ENCODE measurements around the gene PAX5. TPM values are rescaled to one million over a fixed set of nuclear protein-coding genes. Genes with fewer than 3 reads are reported as not detected.

The PAX5 gene
- total RNA-seq, 1 donor from 2014 or later, result 1.3 TPM

DNA sequence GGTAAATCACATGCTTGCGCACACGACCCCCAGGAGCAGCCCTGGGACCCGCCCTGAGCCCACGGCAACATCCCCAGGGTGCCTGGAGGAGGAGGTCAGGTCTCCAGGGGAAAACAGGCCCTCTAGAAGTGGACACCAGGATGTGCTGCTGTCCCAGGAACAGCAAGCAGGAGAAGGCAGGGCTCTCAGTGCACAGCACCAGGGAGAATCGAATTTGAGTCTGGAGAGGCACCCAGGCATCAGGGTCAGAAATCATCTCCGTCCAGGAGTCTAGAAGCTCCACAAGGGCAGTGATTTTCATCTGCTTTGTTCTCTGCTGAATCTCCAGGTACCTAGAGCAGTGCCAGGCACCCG is 93.6 kb downstream of the PAX5 start:
- no peak for DNase-seq (ENCODE audit: low spot score)
- peaks cover 4% of the 10 kb centered on the region for H3K4me1 Mint-ChIP-seq (ENCODE audit: unreplicated experiment)
- no peaks in the 10 kb centered on the region for H3K9me3 Mint-ChIP-seq (ENCODE audit: unreplicated experiment)
- H3K27ac Mint-ChIP-seq (ENCODE audit: unreplicated experiment), result no peak overlapping the region
- TF ChIP-seq, protein P1, sequence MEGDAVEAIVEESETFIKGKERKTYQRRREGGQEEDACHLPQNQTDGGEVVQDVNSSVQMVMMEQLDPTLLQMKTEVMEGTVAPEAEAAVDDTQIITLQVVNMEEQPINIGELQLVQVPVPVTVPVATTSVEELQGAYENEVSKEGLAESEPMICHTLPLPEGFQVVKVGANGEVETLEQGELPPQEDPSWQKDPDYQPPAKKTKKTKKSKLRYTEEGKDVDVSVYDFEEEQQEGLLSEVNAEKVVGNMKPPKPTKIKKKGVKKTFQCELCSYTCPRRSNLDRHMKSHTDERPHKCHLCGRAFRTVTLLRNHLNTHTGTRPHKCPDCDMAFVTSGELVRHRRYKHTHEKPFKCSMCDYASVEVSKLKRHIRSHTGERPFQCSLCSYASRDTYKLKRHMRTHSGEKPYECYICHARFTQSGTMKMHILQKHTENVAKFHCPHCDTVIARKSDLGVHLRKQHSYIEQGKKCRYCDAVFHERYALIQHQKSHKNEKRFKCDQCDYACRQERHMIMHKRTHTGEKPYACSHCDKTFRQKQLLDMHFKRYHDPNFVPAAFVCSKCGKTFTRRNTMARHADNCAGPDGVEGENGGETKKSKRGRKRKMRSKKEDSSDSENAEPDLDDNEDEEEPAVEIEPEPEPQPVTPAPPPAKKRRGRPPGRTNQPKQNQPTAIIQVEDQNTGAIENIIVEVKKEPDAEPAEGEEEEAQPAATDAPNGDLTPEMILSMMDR (IDR thresholded peaks at IDR 0.05; ENCODE audit: unreplicated experiment), result no peak
- peaks cover 10% of the 10 kb centered on the region for H3K27me3 Mint-ChIP-seq (ENCODE audit: unreplicated experiment)
- no peak overlapping the region for H3K4me3 Mint-ChIP-seq (ENCODE audit: unreplicated experiment)
- no peaks in the 10 kb centered on the region for H3K36me3 Mint-ChIP-seq (ENCODE audit: low read depth, unreplicated experiment)

DNA sequence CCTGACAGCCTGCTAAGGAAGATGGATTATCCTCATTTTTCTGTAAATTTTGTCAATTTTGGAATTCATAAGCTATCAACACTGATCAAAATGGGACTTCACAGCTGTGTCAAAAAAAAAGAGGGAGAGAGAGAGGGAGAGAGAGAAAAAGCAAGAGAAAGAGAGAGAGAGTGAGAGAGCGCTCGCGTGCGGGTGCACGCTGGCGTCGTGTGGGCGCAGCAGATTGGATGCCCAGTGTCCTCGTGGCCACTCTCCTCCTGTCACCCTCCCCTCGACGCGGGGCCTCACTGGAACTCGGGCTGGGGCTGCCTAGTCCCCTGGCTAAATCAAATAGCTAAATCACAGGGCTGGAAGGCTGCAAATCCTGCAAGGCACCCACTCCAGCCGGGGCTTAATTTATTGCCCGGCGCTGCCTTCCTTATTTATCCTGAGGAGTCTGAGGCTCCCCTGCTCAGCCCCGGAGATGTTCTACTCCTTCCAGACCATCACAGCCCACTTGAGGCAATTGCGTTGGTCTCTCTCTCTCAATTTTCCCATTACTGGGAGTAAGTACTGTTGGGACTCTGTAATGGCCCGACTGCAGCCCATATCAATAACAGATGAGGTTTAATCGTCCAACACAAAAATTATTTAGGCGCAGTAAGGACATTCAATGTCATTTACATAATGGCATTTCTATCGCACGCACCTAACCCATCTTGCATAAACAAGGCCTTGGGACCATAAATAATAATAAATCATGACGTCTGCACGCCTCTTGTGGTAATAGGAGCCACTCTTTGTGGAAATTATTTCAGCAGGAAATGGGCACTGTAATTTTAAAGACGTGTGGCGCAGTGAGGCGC is 94.2 kb downstream of the PAX5 start:
- H3K4me1 Mint-ChIP-seq (ENCODE audit: unreplicated experiment), result peaks cover 4% of the 10 kb centered on the region
- H3K27me3 Mint-ChIP-seq (ENCODE audit: unreplicated experiment), result peaks cover 10% of the 10 kb centered on the region
- H3K36me3 Mint-ChIP-seq (ENCODE audit: low read depth, unreplicated experiment), result no peaks in the 10 kb centered on the region

DNA sequence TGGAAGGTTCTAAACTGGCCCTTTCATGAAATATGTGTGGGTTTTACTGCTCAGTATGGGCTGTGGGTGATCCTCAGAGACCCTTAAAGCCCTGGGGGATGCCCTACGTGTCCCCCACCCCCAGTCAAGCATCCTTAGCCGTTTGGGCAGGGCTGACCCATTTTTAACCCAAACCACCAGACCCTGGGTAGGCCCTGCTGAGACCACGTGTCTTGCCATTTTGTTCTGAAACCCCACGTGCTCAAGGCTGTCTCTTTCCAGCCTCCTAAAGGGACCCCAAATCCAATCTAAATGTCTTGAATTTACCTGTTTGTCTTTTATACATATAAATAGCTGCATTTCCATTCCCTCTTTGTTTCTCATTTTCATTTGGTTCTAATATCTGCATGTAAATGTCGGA is 94.9 kb downstream of the PAX5 start:
- Mint-ChIP-seq H3K36me3 (ENCODE audit: low read depth, unreplicated experiment) (no peaks in the 10 kb centered on the region), H3K4me3 (ENCODE audit: unreplicated experiment) (no peak overlapping the region), H3K4me1 (ENCODE audit: unreplicated experiment) (peaks cover under 1% of the 10 kb centered on the region), H3K9me3 (ENCODE audit: unreplicated experiment) (no peaks in the 10 kb centered on the region), H3K27me3 (ENCODE audit: unreplicated experiment) (peaks cover 12% of the 10 kb centered on the region), H3K27ac (ENCODE audit: unreplicated experiment) (no peak overlapping the region)
- DNase-seq (ENCODE audit: low spot score), result no peak
- TF ChIP-seq, protein P1 (IDR thresholded peaks at IDR 0.05; ENCODE audit: unreplicated experiment), result no peak

More for the DNA sequence above, 94.2 kb downstream of the PAX5 start:
- TF ChIP-seq, protein P1 (IDR thresholded peaks at IDR 0.05; ENCODE audit: unreplicated experiment), result no peak
- no peak for DNase-seq (ENCODE audit: low spot score)
- Mint-ChIP-seq H3K4me3 (ENCODE audit: unreplicated experiment) (no peak overlapping the region), H3K9me3 (ENCODE audit: unreplicated experiment) (no peaks in the 10 kb centered on the region), H3K27ac (ENCODE audit: unreplicated experiment) (no peak overlapping the region)

DNA sequence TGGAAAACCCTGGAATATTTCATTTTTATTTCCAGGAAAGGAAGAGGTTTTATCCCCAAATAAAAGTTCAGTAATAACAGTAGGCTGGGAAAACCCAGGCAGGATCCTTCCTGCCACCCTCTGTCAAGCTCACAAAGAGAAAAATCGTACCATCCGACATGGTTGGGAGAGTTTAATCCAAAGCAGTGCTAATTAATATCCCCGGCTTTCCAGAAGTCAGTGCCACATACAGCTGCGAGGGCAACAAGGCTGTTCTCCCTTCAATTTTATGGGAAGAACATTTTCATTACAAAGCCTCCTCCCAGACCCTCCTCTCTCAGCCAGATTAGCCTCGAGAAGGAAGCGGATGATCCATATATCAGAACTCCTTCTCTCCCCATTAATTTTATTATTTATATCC is 95.5 kb downstream of the PAX5 start:
- Mint-ChIP-seq H3K36me3 (ENCODE audit: low read depth, unreplicated experiment) (no peaks in the 10 kb centered on the region), H3K4me3 (ENCODE audit: unreplicated experiment) (no peak overlapping the region), H3K9me3 (ENCODE audit: unreplicated experiment) (no peaks in the 10 kb centered on the region), H3K27me3 (ENCODE audit: unreplicated experiment) (peaks cover 12% of the 10 kb centered on the region), H3K27ac (ENCODE audit: unreplicated experiment) (no peak overlapping the region), H3K4me1 (ENCODE audit: unreplicated experiment) (no peaks in the 10 kb centered on the region)
- no peak for DNase-seq (ENCODE audit: low spot score)
- TF ChIP-seq, protein P1 (IDR thresholded peaks at IDR 0.05; ENCODE audit: unreplicated experiment), result no peak

DNA sequence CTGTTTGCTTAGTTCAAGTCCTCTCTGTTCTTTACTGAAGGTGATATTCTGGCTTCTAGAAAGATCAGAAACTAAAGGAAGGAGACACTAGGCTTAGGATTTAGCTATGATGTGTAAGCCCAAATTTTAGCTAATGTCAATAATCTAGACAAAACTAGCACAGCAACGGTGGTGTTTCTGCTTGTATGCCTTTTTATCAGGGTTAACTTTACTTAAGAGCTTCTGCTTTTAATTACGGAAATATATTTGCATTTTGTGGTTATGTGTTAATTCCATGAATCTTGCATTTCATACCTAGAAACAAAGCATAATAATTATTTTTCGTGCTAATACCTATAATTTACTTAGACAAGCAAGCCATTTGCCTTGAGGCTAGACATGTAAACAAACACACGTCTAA is 96.1 kb downstream of the PAX5 start:
- Mint-ChIP-seq H3K36me3 (ENCODE audit: low read depth, unreplicated experiment) (no peaks in the 10 kb centered on the region), H3K27me3 (ENCODE audit: unreplicated experiment) (peaks cover 14% of the 10 kb centered on the region), H3K4me1 (ENCODE audit: unreplicated experiment) (no peaks in the 10 kb centered on the region), H3K4me3 (ENCODE audit: unreplicated experiment) (no peak overlapping the region), H3K9me3 (ENCODE audit: unreplicated experiment) (no peaks in the 10 kb centered on the region), H3K27ac (ENCODE audit: unreplicated experiment) (no peak overlapping the region)
- no peak for DNase-seq (ENCODE audit: low spot score)
- TF ChIP-seq, protein P1 (IDR thresholded peaks at IDR 0.05; ENCODE audit: unreplicated experiment), result no peak

Measured in endothelial cell (in vitro differentiated cells).